Measurements from ENCODE around the gene PPEF1. TPM values are rescaled to one million over a fixed set of nuclear protein-coding genes. Genes with fewer than 3 reads are reported as not detected.

PPEF1 gene
- total and polyA plus RNA-seq, 4 donors, result 0.09 TPM; not detected in 3

- Histone ChIP-seq H3K4me1 (ENCODE audit: control insufficient read depth in 4 of 4, insufficient read depth in 4 of 4, low read length in 3 of 4) (peaks cover 0 to 11% (median 5%) of the 10 kb centered on the region in 4 donors), H3K27me3 (ENCODE audit: control insufficient read depth in 4 of 4, insufficient read depth in 4 of 4, low read length in 3 of 4) (no peaks in the 10 kb centered on the region), H3K9ac (ENCODE audit: low read depth in 1 of 2, low read length in 2 of 2) (no peak overlapping the region), H3K27ac (ENCODE audit: low read depth in 1 of 2, low read length in 2 of 2) (no peak overlapping the region), H3K9me3 (ENCODE audit: control insufficient read depth in 4 of 4, low read length in 3 of 4) (no peaks in the 10 kb centered on the region), H3K4me3 (ENCODE audit: low read depth in 1 of 3, low read length in 3 of 3) (no peak overlapping the region), H3K36me3 (ENCODE audit: control insufficient read depth in 4 of 4, insufficient read depth in 3 of 4, low read depth in 1 of 4, low read length in 3 of 4) (no peaks in the 10 kb centered on the region)
- no peak for DNase-seq (ENCODE audit: low spot score)
- WGBS, result 90% methylated on average over 12 of the region's 12 CpGs
- TF ChIP-seq FOXA2 (IDR thresholded peaks at IDR 0.05) (no peak), RXRA (IDR thresholded peaks at IDR 0.05) (no peak)
Observed at GRCh38 chrX:18698737-18699650, 8.5 kb upstream of the PPEF1 start.

GRCh38 chrX:18701621-18702361 lies 5.7 kb upstream of the PPEF1 start:
- H3K9me3 ChIP-seq (ENCODE audit: control insufficient read depth in 4 of 4, low read length in 3 of 4), result no peaks in the 10 kb centered on the region
- H3K27me3 ChIP-seq (ENCODE audit: control insufficient read depth in 4 of 4, insufficient read depth in 4 of 4, low read length in 3 of 4), result no peaks in the 10 kb centered on the region
- no peak overlapping the region for H3K4me3 ChIP-seq (ENCODE audit: low read depth in 1 of 3, low read length in 3 of 3)
- H3K36me3 ChIP-seq (ENCODE audit: control insufficient read depth in 4 of 4, insufficient read depth in 3 of 4, low read depth in 1 of 4, low read length in 3 of 4), result no peaks in the 10 kb centered on the region
- TF ChIP-seq JUND (IDR thresholded peaks at IDR 0.05) (no peak), GABPA (IDR thresholded peaks at IDR 0.05 in 1 of 2, conservative IDR thresholded peaks at IDR 0.05 in 1 of 2) (no peak), REST (IDR thresholded peaks at IDR 0.05) (no peak), RXRA (IDR thresholded peaks at IDR 0.05) (peak in 1 of 2 donors; percentile 36), EGR1 (IDR thresholded peaks at IDR 0.05; ENCODE audit: low read depth in 2 of 2) (no peak), MAX (IDR thresholded peaks at IDR 0.05) (no peak), SP1 (IDR thresholded peaks at IDR 0.05) (no peak), CTCF (IDR thresholded peaks at IDR 0.05; ENCODE audit: low read depth, low read length, missing input control) (no peak), ZBTB33 (IDR thresholded peaks at IDR 0.05) (no peak), RAD21 (IDR thresholded peaks at IDR 0.05) (peak in 1 of 2 donors; percentile 15), HNF4A (conservative IDR thresholded peaks at IDR 0.05) (peak in 1 of 2 donors; percentile 29)
- H3K4me1 ChIP-seq (ENCODE audit: control insufficient read depth in 4 of 4, insufficient read depth in 4 of 4, low read length in 3 of 4), result peaks cover 0 to 11% (median 5%) of the 10 kb centered on the region in 4 donors
- WGBS, result 69% methylated on average over 5 of the region's 5 CpGs
- DNase-seq (ENCODE audit: low spot score), result no peak
- no peak overlapping the region for H3K27ac ChIP-seq (ENCODE audit: low read depth in 1 of 2, low read length in 2 of 2)
- H3K9ac ChIP-seq (ENCODE audit: low read depth in 1 of 2, low read length in 2 of 2), result no peak overlapping the region
